IMR-90 (cell line): ENCODE results near the gene GLS. TPM values are rescaled to one million over a fixed set of nuclear protein-coding genes. Genes with fewer than 3 reads are reported as not detected.

ENCODE experiments used
- ATAC-seq: fragments of 200-7000 bp; cut with Tn5 transposase; 2 replicates; pipeline ENCODE4 v1.9.1; 2020; ENCODE audit warnings: low read depth, mild to moderate bottlenecking, moderate library complexity
- BruUV-seq: library from RNA; stranded (reverse); fragments of 400-500 nt; replicated peaks from 2 replicates; lab custom pipeline; 2021; lab: Mats Ljungman, UMichigan
- CTCF ChIA-PET: fragments of 300-600 bp; formaldehyde crosslinking; extraction: SDS; loops from one replicate; lab custom pipeline; 2021; ENCODE audit warnings: antibody characterized with exemption; lab: Yijun Ruan, JAX
- POLR2A ChIA-PET: fragments of 300-600 bp; sonication (Branson Sonifier 250); formaldehyde crosslinking; loops from one replicate; lab custom pipeline; 2022; ENCODE audit warnings: antibody characterized with exemption; ENCODE audit not compliant: unreplicated experiment; lab: Charles Lee
- DNase-seq: peaks from one replicate; pipeline ENCODE4 v3.0.0; 2013
- H2AFZ ChIP-seq: replicated peaks from 2 replicates; pipeline ENCODE3; 2013; ENCODE audit warnings: low read length, mild to moderate bottlenecking; ENCODE audit not compliant: poor library complexity
- H2AK5ac ChIP-seq: 2 replicates; pipeline ENCODE4 v1.6.1; 2013; ENCODE audit warnings: low read depth, low read length, inconsistent platforms
- H2AK9ac ChIP-seq: replicated peaks from 2 replicates; pipeline ENCODE3; 2013; ENCODE audit warnings: mild to moderate bottlenecking, low read depth, low read length, moderate library complexity; ENCODE audit not compliant: poor library complexity
- H2BK120ac ChIP-seq: 2 replicates; pipeline ENCODE4 v1.6.1; 2013; ENCODE audit warnings: low read depth, low read length, inconsistent platforms
- H2BK15ac ChIP-seq: 3 replicates; pipeline ENCODE4 v1.6.1; 2013; ENCODE audit warnings: low read depth, low read length, inconsistent platforms
- H2BK20ac ChIP-seq: 2 replicates; pipeline ENCODE4 v1.6.1; 2013; ENCODE audit warnings: low read depth, mild to moderate bottlenecking, inconsistent platforms, low read length, moderate library complexity
- H2BK5ac ChIP-seq: 2 replicates; pipeline ENCODE4 v1.6.1; 2013; ENCODE audit warnings: mild to moderate bottlenecking, low read depth, low read length, inconsistent platforms; ENCODE audit not compliant: poor library complexity, severe bottlenecking
- H3K14ac ChIP-seq: replicated peaks from 2 replicates; pipeline ENCODE4 v1.6.1; 2013; ENCODE audit warnings: low read depth, low read length, inconsistent platforms
- H3K18ac ChIP-seq: 2 replicates; pipeline ENCODE4 v1.6.1; 2013; ENCODE audit warnings: low read depth, low read length, control low read depth
- H3K23ac ChIP-seq: 2 replicates; pipeline ENCODE4 v1.6.1; 2013; ENCODE audit warnings: low read depth, low read length, inconsistent platforms
- H3K27ac ChIP-seq: 2 replicates; pipeline ENCODE4 v1.5.1; 2013; ENCODE audit warnings: mild to moderate bottlenecking, control low read depth, low read length; ENCODE audit not compliant: insufficient read depth
- H3K27me3 ChIP-seq: 2 replicates; pipeline ENCODE4 v1.6.1; 2013; ENCODE audit warnings: low read length; ENCODE audit not compliant: control insufficient read depth, insufficient read depth
- H3K36me3 ChIP-seq: 2 replicates; pipeline ENCODE4 v1.6.1; 2013; ENCODE audit warnings: low read length, mixed read lengths; ENCODE audit not compliant: control insufficient read depth, insufficient read depth
- H3K4ac ChIP-seq: 2 replicates; pipeline ENCODE4 v1.6.1; 2013; ENCODE audit warnings: low read depth, low read length, inconsistent platforms
- H3K4me1 ChIP-seq: 2 replicates; pipeline ENCODE4 v1.6.1; 2013; ENCODE audit warnings: low read length, mixed read lengths; ENCODE audit not compliant: control insufficient read depth, insufficient read depth
- H3K4me2 ChIP-seq: 2 replicates; pipeline ENCODE4 v1.6.1; 2013; ENCODE audit warnings: low read depth, mild to moderate bottlenecking, control low read depth, low read length, moderate library complexity
- H3K4me3 ChIP-seq: 2 replicates; pipeline ENCODE4 v1.5.1; 2013; ENCODE audit warnings: low read depth, mild to moderate bottlenecking, control low read depth, low read length, moderate library complexity; ENCODE audit not compliant: insufficient read depth
- H3K56ac ChIP-seq: 2 replicates; pipeline ENCODE4 v1.6.1; 2013; ENCODE audit warnings: low read length, inconsistent platforms; ENCODE audit not compliant: insufficient read depth; ENCODE audit errors: extremely low read depth
- H3K79me1 ChIP-seq, 2 experiments: 2 replicates each; pipeline ENCODE4 v1.6.1; 2013; ENCODE audit warnings: low read length in 2 of 2, inconsistent platforms in 1 of 2, low read depth in 1 of 2
- H3K9ac ChIP-seq: 2 replicates; pipeline ENCODE4 v1.6.1; 2013; ENCODE audit warnings: low read depth, low read length, control low read depth
- H3K9me1 ChIP-seq: 2 replicates; pipeline ENCODE4 v1.6.1; 2013; ENCODE audit warnings: low read length, inconsistent platforms; ENCODE audit not compliant: insufficient read depth
- H3K9me3 ChIP-seq: 2 replicates; pipeline ENCODE4 v1.6.1; 2013; ENCODE audit warnings: low read length; ENCODE audit not compliant: control insufficient read depth, insufficient read depth
- H4K20me1 ChIP-seq: 2 replicates; pipeline ENCODE4 v1.6.1; 2013; ENCODE audit warnings: low read length, inconsistent platforms; ENCODE audit not compliant: insufficient read depth
- H4K5ac ChIP-seq: 2 replicates; pipeline ENCODE4 v1.6.1; 2013; ENCODE audit warnings: mild to moderate bottlenecking, low read depth, low read length, control low read depth
- H4K8ac ChIP-seq, 2 experiments: 2 replicates each; pipeline ENCODE4 v1.6.1; 2013; ENCODE audit warnings: low read depth in 2 of 2, low read length in 2 of 2, control low read depth in 1 of 2, inconsistent platforms in 1 of 2
- H4K91ac ChIP-seq: 2 replicates; pipeline ENCODE4 v1.6.1; 2013; ENCODE audit warnings: low read depth, low read length, inconsistent platforms; ENCODE audit not compliant: insufficient read depth
- BHLHE40 ChIP-seq: fragments of 150-350 bp; IDR thresholded peaks from 2 replicates; pipeline ENCODE4 v1.6.1; 2016; ENCODE audit warnings: mild to moderate bottlenecking, low read depth, low read length
- CEBPB ChIP-seq: IDR thresholded peaks from 2 replicates; pipeline ENCODE4 v1.6.1; 2012; ENCODE audit warnings: low read depth, low read length, improper control_type of control experiment
- CHD1 ChIP-seq: IDR thresholded peaks from 2 replicates; pipeline ENCODE4 v1.6.1; 2012; ENCODE audit warnings: low read depth, low read length, improper control_type of control experiment
- CTCF ChIP-seq: conservative IDR thresholded peaks from 2 replicates; pipeline ENCODE4 v1.5.1; 2012; ENCODE audit warnings: mild to moderate bottlenecking, low read depth, low read length, improper control_type of control experiment
- FOS ChIP-seq: fragments of 150-350 bp; IDR thresholded peaks from 2 replicates; pipeline ENCODE4 v1.6.1; 2016; ENCODE audit warnings: low read depth, low read length
- MAFK ChIP-seq: IDR thresholded peaks from 2 replicates; pipeline ENCODE4 v1.6.1; 2012; ENCODE audit warnings: low read depth, low read length, improper control_type of control experiment
- NFE2L2 ChIP-seq: fragments of 150-350 bp; IDR thresholded peaks from 2 replicates; pipeline ENCODE4 v1.6.1; 2016; ENCODE audit warnings: low read depth, mild to moderate bottlenecking, low read length
- RAD21 ChIP-seq: IDR thresholded peaks from 2 replicates; pipeline ENCODE4 v1.6.1; 2012; ENCODE audit warnings: low read length, improper control_type of control experiment
- RCOR1 ChIP-seq: IDR thresholded peaks from 2 replicates; pipeline ENCODE4 v1.6.1; 2012; ENCODE audit warnings: mild to moderate bottlenecking, low read length, improper control_type of control experiment; ENCODE audit not compliant: insufficient replicate concordance
- SMC3 ChIP-seq: fragments of 150-350 bp; IDR thresholded peaks from 2 replicates; pipeline ENCODE4 v1.6.1; 2016; ENCODE audit warnings: low read depth, mild to moderate bottlenecking, antibody characterized with exemption, low read length, moderate library complexity
- USF2 ChIP-seq: fragments of 150-350 bp; IDR thresholded peaks from 2 replicates; pipeline ENCODE4 v1.6.1; 2017; ENCODE audit warnings: mild to moderate bottlenecking, antibody characterized with exemption, low read length, low read depth
- dilution Hi-C: fragments of 300-500 bp; cut with HindIII; formaldehyde crosslinking; loops from one replicate; pipeline ENCODE4 v1.14.3; 2018; ENCODE audit warnings: low sequenced_read_pairs; ENCODE audit not compliant: unreplicated experiment
- in situ Hi-C: fragments of 300-500 bp; cut with MboI; formaldehyde crosslinking; loops from 3 replicates; pipeline ENCODE4 v1.14.3; 2019; ENCODE audit warnings: low sequenced_read_pairs, inconsistent platforms, mixed read lengths
- intact Hi-C: fragments of 100-400 bp; cut with micrococcal nuclease; formaldehyde crosslinking; loops from 2 replicates; pipeline ENCODE4 v1.10.0; 2022
- polyA plus RNA-seq, 3 experiments: library from polyadenylated mRNA; depleted of rRNA; stranded (reverse); fragments of >200 nt; gene quantifications; 2 replicates each; pipeline ENCODE4 v1.2.3, GENCODE V29; 2012; ENCODE audit warnings: low replicate concordance in 1 of 3
- total RNA-seq: library from RNA; depleted of rRNA; stranded (reverse); fragments of >200 nt; gene quantifications from 2 replicates; pipeline ENCODE4 v1.2.3, GENCODE V29; 2012

The GLS gene
- total and polyA plus RNA-seq, 2 of the 4 experiments (the other 2 are of a cell fraction), result 87.5 to 130 TPM

GRCh38 chr2:190933361-190933760 is 52.7 kb downstream of the GLS start:
- no peak for TF ChIP-seq CEBPB
- no peak for TF ChIP-seq USF2
- TF ChIP-seq MAFK, result no peak
- no peak for TF ChIP-seq BHLHE40
- TF ChIP-seq FOS, result no peak
- TF ChIP-seq SMC3, result no peak
- no peak for TF ChIP-seq CTCF
- no peak for TF ChIP-seq RAD21
- no peak for TF ChIP-seq NFE2L2
- TF ChIP-seq CHD1, result no peak
- no peak for TF ChIP-seq RCOR1
- dilution Hi-C loops (no loop called here), intact Hi-C loops (no loop called here), in situ Hi-C loops (no loop called here)
- H3K4ac ChIP-seq, result no peak overlapping the region
- BruUV-seq, result no TSS peak
- ATAC-seq (no peak), DNase-seq (no peak)
- H3K56ac ChIP-seq, result no peak overlapping the region
- ChIA-PET POLR2A (no interaction called here), CTCF (interaction anchor here (0.6 to 1.1 kb wide), 2 partner anchors 15 to 643 kb away, joined by 3 to 4 read pairs; no protein-coding TSS in a partner anchor)
- no peaks in the 10 kb centered on the region for H3K9me3 ChIP-seq
- no peak overlapping the region for H2BK15ac ChIP-seq
- no peak overlapping the region for H3K23ac ChIP-seq
- no peak overlapping the region for H2BK120ac ChIP-seq
- no peak overlapping the region for H2BK20ac ChIP-seq
- peaks cover 5% of the 10 kb centered on the region; the same call in 1 of the 2 replicates for H4K20me1 ChIP-seq
- H3K18ac ChIP-seq, result no peak overlapping the region
- H3K9ac ChIP-seq, result no peak overlapping the region
- no peak overlapping the region for H4K8ac ChIP-seq
- H3K27me3 ChIP-seq, result no peaks in the 10 kb centered on the region
- H3K79me1 ChIP-seq, result peaks cover 2 to 8% of the 10 kb centered on the region in 2 experiments; a peak in 2 of 4 replicates
- peaks cover 3% of the 10 kb centered on the region; the same call in 1 of the 2 replicates for H3K9me1 ChIP-seq
- H2AK9ac ChIP-seq, result no peak overlapping the region
- H3K36me3 ChIP-seq, result peaks cover 13% of the 10 kb centered on the region
- 0 out of 2 replicates have a peak, but pooled peaks cover 1% of the 10 kb centered on the region for H3K4me1 ChIP-seq
- no peak overlapping the region for H4K5ac ChIP-seq
- H4K91ac ChIP-seq, result no peak overlapping the region
- no peak overlapping the region for H3K4me3 ChIP-seq
- no peak overlapping the region for H3K27ac ChIP-seq
- H2BK5ac ChIP-seq, result no peak overlapping the region
- H3K14ac ChIP-seq, result no peak overlapping the region
- H2AFZ ChIP-seq, result no peak overlapping the region
- no peak overlapping the region for H3K4me2 ChIP-seq
- no peak overlapping the region for H2AK5ac ChIP-seq
